ENCODE results near the gene GFRA4. TPM values are rescaled to one million over a fixed set of nuclear protein-coding genes. Genes with fewer than 3 reads are reported as not detected.

The GFRA4 gene
- total and polyA plus RNA-seq, 2 donors (not counting 1 experiment from before 2014, with no cell fraction given): not detected

GRCh38 chr20:3678856-3679720 is 15.9 kb upstream of the GFRA4 start:
- Histone ChIP-seq H3K4me1 (ENCODE audit: control insufficient read depth, extremely low read depth, insufficient read depth, low read length) (peaks cover 13% of the 10 kb centered on the region), H3K4me3 (replicated peaks in 1 of 4; ENCODE audit: control extremely low read depth in 1 of 4, insufficient read depth in 1 of 4, low read depth in 3 of 4, low read length in 4 of 4) (peak overlapping the region in 1 of 4 experiments; percentile 93), H3K27ac (ENCODE audit: insufficient read depth, low read length) (peak overlapping the region; percentile 55), H3K9me3 (ENCODE audit: control insufficient read depth, insufficient read depth, low read depth, low read length) (no peaks in the 10 kb centered on the region), H2AFZ (ENCODE audit: low read length) (no peak overlapping the region), H4K20me1 (ENCODE audit: control insufficient read depth, extremely low read depth, insufficient read depth, low read length) (no peaks in the 10 kb centered on the region), H3K4me2 (ENCODE audit: extremely low read depth, insufficient read depth, low read length) (peak overlapping the region; percentile 94), H3K27me3 (ENCODE audit: control insufficient read depth, insufficient read depth, low read length) (no peaks in the 10 kb centered on the region), H3K79me2 (ENCODE audit: control insufficient read depth, insufficient read depth, low read length) (peaks cover 9% of the 10 kb centered on the region), H3K36me3 (ENCODE audit: control insufficient read depth, insufficient read depth, low read length) (peaks cover 8% of the 10 kb centered on the region), H3K9ac (ENCODE audit: insufficient read depth, low read length) (no peak overlapping the region)
- no peak for DNase-seq (ENCODE audit: low read depth in 2 of 2)
- no peak for TF ChIP-seq EZH2 (IDR thresholded peaks at IDR 0.05; ENCODE audit: low read length, missing control alignments)
- no peak for TF ChIP-seq CTCF (conservative IDR thresholded peaks at IDR 0.05 in 1 of 2, IDR thresholded peaks at IDR 0.05 in 1 of 2; ENCODE audit: low read depth in 1 of 2, low read length in 2 of 2)

- no peaks in the 10 kb centered on the region for H3K27me3 ChIP-seq (ENCODE audit: control insufficient read depth, insufficient read depth, low read length)
- peaks cover 9% of the 10 kb centered on the region for H3K79me2 ChIP-seq (ENCODE audit: control insufficient read depth, insufficient read depth, low read length)
- H3K27ac ChIP-seq (ENCODE audit: insufficient read depth, low read length): peak overlapping the region; percentile 34
- H2AFZ ChIP-seq (ENCODE audit: low read length): no peak overlapping the region
- H3K4me2 ChIP-seq (ENCODE audit: extremely low read depth, insufficient read depth, low read length): no peak overlapping the region
- H3K9ac ChIP-seq (ENCODE audit: insufficient read depth, low read length): no peak overlapping the region
- no peak for DNase-seq (ENCODE audit: low read depth in 2 of 2)
- H3K9me3 ChIP-seq (ENCODE audit: control insufficient read depth, insufficient read depth, low read depth, low read length): no peaks in the 10 kb centered on the region
- no peaks in the 10 kb centered on the region for H4K20me1 ChIP-seq (ENCODE audit: control insufficient read depth, extremely low read depth, insufficient read depth, low read length)
- peaks cover 8% of the 10 kb centered on the region for H3K36me3 ChIP-seq (ENCODE audit: control insufficient read depth, insufficient read depth, low read length)
- TF ChIP-seq EZH2 (IDR thresholded peaks at IDR 0.05; ENCODE audit: low read length, missing control alignments): no peak
- H3K4me1 ChIP-seq (ENCODE audit: control insufficient read depth, extremely low read depth, insufficient read depth, low read length): peaks cover 13% of the 10 kb centered on the region
- H3K4me3 ChIP-seq (replicated peaks in 1 of 4; ENCODE audit: control extremely low read depth in 1 of 4, insufficient read depth in 1 of 4, low read depth in 3 of 4, low read length in 4 of 4): peak overlapping the region in 1 of 4 experiments; percentile 16
These were observed 15.0 kb upstream of the GFRA4 start for GRCh38 chr20:3678198-3678597.

- H3K4me2 ChIP-seq (ENCODE audit: extremely low read depth, insufficient read depth, low read length): peak overlapping the region; percentile 59
- peaks cover 8% of the 10 kb centered on the region for H3K36me3 ChIP-seq (ENCODE audit: control insufficient read depth, insufficient read depth, low read length)
- no peak overlapping the region for H2AFZ ChIP-seq (ENCODE audit: low read length)
- peak; percentile 53 for DNase-seq (ENCODE audit: low read depth in 2 of 2)
- no peaks in the 10 kb centered on the region for H3K9me3 ChIP-seq (ENCODE audit: control insufficient read depth, insufficient read depth, low read depth, low read length)
- H3K79me2 ChIP-seq (ENCODE audit: control insufficient read depth, insufficient read depth, low read length): peaks cover 9% of the 10 kb centered on the region
- peak overlapping the region; percentile 34 for H3K27ac ChIP-seq (ENCODE audit: insufficient read depth, low read length)
- TF ChIP-seq EZH2 (IDR thresholded peaks at IDR 0.05; ENCODE audit: low read length, missing control alignments) (no peak), CTCF (conservative IDR thresholded peaks at IDR 0.05 in 1 of 2, IDR thresholded peaks at IDR 0.05 in 1 of 2; ENCODE audit: low read depth in 1 of 2, low read length in 2 of 2) (no peak)
- H3K27me3 ChIP-seq (ENCODE audit: control insufficient read depth, insufficient read depth, low read length): no peaks in the 10 kb centered on the region
- H4K20me1 ChIP-seq (ENCODE audit: control insufficient read depth, extremely low read depth, insufficient read depth, low read length): no peaks in the 10 kb centered on the region
- peak overlapping the region in 1 of 4 experiments; percentile 22 for H3K4me3 ChIP-seq (replicated peaks in 1 of 4; ENCODE audit: control extremely low read depth in 1 of 4, insufficient read depth in 1 of 4, low read depth in 3 of 4, low read length in 4 of 4)
- H3K4me1 ChIP-seq (ENCODE audit: control insufficient read depth, extremely low read depth, insufficient read depth, low read length): peaks cover 13% of the 10 kb centered on the region
- H3K9ac ChIP-seq (ENCODE audit: insufficient read depth, low read length): no peak overlapping the region
These were observed 14.5 kb upstream of the GFRA4 start for GRCh38 chr20:3677733-3678132.

Data from fibroblast of lung (primary cell).